ENCODE results near the gene TGFB1I1.

Gene TGFB1I1

DNA sequence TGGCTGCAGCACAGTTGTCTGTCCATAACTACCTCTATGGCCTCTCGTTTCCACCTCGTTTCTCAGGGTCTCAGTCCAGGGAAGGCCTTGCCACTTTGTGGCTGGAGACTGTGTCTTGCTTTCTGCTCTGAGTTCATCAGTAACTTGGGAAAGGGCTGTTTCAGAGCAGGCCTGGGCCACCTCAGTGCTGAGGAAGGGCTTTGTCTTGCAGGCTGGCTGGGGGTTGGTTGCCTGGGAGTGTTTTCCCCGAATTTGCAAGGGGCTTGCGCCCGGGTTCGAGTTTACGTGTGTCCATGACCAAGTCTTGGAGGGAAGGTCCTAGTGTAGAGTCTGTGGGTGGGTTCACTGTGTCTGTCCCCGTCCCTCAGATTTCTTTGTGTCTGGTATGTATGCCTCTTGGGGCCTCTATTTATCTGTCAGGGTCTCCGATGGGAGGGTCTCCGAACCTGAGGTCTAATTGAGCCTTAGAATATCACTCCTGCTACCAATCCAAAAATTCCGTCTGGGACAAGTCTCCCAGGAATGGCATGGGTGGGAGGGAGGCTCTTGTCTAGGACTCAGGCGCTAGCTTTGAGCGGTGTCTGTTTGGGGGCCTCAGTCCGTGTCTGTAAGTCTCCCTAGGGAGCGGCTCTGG is 594 bp upstream of the TGFB1I1 start:
- ATAC-seq (ENCODE audit: low read depth) = no peak
- H3K27me3 Mint-ChIP-seq = peaks cover 4% of the 10 kb centered on the region
- H3K4me1 Mint-ChIP-seq = peaks cover 27% of the 10 kb centered on the region
- no peak overlapping the region for H3K27ac Mint-ChIP-seq
- H3K4me3 Mint-ChIP-seq = peak overlapping the region; percentile 46
- H3K36me3 Mint-ChIP-seq = peaks cover 3% of the 10 kb centered on the region
- H3K9me3 Mint-ChIP-seq = no peaks in the 10 kb centered on the region
- no peak for DNase-seq (ENCODE audit: low spot score in 2 of 2)

DNA sequence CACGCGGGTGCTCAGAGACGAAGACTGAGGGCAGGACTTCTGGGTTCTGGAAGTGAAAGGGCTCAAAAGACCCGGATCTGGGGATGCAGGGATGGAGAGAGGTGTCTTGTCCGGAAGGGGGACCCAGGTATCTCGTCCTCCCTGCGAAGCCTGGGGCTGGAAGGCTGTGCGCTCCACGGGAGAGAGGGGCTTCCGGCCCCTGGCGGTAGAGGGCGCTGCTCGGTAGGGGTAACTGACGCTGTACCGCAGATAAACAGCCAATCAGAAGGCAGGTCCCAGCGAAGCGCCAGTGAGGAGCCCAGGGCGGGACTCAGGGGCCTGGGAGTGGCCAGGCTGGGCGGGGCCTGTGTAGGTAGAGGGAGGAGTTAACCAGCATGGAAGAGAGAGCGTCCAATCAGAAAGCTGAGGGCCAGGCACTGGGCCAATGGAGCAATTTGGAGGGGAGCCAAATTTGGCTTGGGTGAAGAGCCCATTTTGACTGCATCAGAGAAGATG is 804 bp downstream of the TGFB1I1 start:
- DNase-seq (ENCODE audit: low spot score in 2 of 2) (no peak), ATAC-seq (ENCODE audit: low read depth) (peak; percentile 17)
- Mint-ChIP-seq H3K4me3 (no peak overlapping the region), H3K27ac (no peak overlapping the region), H3K9me3 (no peaks in the 10 kb centered on the region), H3K36me3 (no peaks in the 10 kb centered on the region), H3K27me3 (peaks cover 7% of the 10 kb centered on the region), H3K4me1 (peaks cover 21% of the 10 kb centered on the region)

DNA sequence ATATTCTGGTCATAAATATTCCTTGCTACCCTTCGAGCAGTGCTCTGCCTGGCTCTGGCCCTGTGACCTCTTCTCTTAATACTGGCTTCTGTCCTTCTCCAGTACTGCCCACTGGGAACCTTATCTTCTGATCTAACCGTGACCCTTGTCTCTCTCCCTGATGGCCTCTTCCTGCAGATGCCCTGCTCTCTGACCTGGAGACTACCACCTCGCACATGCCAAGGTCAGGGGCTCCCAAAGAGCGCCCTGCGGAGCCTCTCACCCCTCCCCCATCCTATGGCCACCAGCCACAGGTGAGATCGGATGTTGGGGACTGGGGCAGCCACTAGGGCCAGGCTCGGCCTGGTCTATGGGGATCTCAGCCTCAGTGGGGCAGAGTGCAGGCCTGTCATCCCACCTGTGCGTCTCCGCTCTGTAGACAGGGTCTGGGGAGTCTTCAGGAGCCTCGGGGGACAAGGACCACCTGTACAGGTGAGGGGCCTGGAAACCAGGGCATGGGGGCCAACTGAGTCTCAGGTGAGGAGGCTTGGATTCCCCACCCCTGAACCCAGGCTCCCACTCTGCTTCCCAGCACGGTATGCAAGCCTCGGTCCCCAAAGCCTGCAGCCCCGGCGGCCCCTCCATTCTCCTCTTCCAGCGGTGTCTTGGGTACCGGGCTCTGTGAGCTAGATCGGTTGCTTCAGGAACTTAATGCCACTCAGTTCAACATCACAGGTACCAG is 1.5 kb downstream of the TGFB1I1 start:
- Mint-ChIP-seq H3K36me3 (no peaks in the 10 kb centered on the region), H3K9me3 (no peaks in the 10 kb centered on the region), H3K4me1 (peaks cover 20% of the 10 kb centered on the region), H3K4me3 (no peak overlapping the region), H3K27me3 (peaks cover 7% of the 10 kb centered on the region), H3K27ac (no peak overlapping the region)
- DNase-seq (ENCODE audit: low spot score in 2 of 2) (no peak), ATAC-seq (ENCODE audit: low read depth) (no peak)

DNA sequence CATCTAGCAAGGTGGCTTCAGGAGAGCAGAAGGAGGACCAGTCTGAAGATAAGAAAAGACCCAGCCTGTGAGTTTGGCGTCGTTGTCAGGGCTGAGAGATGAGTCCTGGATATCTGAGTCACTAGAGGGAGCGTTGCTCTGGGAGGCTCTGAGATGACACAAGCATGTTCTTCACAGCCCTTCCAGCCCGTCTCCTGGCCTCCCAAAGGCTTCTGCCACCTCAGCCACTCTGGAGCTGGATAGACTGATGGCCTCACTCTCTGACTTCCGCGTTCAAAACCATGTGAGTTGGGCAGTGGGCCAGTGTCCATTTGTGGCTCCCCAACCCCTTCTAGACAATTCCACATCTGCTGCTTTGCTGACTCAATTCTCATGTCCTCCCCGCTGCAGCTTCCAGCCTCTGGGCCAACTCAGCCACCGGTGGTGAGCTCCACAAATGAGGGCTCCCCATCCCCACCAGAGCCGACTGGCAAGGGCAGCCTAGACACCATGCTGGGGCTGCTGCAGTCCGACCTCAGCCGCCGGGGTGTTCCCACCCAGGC is 2.3 kb downstream of the TGFB1I1 start:
- Mint-ChIP-seq H3K27me3 (peaks cover 7% of the 10 kb centered on the region), H3K4me3 (no peak overlapping the region), H3K4me1 (peaks cover 20% of the 10 kb centered on the region), H3K36me3 (no peaks in the 10 kb centered on the region), H3K9me3 (no peaks in the 10 kb centered on the region), H3K27ac (no peak overlapping the region)
- DNase-seq (ENCODE audit: low spot score in 2 of 2) (no peak), ATAC-seq (ENCODE audit: low read depth) (no peak)

DNA sequence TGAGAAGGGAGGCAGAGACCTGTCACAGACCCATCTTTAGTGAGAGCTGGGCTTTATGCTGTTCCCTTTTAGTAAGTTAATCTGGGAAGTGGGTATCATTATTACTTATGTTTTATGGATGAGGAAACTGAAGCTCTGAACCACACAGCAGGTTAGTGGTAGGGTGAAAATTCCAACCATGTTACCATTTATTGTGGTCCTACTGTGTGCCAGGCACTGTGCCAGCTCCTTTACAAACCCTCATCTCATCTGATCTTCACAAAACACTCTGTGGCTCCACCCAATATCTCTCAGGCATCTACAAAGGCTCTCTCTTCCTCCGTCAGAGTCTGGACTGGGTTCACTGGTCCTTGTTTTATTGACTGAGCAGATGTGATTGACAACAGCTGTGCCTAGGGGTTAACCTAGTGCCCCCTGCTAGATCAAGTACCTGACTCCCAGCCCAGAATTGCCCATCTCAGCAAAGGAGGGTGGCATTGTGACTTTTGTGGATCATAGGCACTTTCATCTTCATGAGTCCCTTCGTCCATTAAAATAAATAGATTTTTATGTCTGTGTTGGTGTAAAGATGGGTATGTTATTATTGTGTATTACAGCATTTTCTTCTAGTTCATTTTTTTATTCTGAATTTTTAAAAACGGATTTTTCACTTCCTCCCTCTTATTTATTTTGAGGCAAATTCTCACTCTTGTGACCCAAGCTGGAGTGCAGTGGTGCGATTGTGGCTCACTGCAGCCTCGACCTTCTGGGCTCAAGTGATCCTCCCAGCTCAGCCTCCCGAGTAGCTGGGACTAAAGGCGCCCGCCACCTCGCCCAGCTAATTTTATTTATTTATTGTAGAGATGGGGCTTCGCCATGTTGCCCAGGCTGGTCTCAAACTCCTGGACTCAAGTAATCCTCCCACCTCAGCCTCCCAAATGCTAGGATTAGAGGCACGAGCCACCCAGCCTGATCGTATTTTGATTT is 3.1 kb downstream of the TGFB1I1 start:
- Mint-ChIP-seq H3K27me3 (peaks cover 8% of the 10 kb centered on the region), H3K36me3 (no peaks in the 10 kb centered on the region), H3K4me1 (peaks cover 20% of the 10 kb centered on the region), H3K4me3 (no peak overlapping the region), H3K9me3 (no peaks in the 10 kb centered on the region), H3K27ac (no peak overlapping the region)
- ATAC-seq (ENCODE audit: low read depth) (no peak), DNase-seq (ENCODE audit: low spot score in 2 of 2) (no peak)

DNA sequence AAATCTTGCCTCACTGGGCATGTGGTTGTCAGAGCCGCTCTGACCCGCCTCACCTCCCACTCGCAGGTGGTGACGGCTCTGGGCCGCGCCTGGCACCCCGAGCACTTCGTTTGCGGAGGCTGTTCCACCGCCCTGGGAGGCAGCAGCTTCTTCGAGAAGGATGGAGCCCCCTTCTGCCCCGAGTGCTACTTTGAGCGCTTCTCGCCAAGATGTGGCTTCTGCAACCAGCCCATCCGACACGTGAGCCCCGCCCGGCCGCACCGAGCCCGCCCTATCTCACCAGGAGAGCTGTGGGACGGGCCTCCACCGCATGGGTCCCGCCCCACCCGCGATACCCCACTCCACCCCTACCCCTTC is 4.0 kb downstream of the TGFB1I1 start:
- DNase-seq (ENCODE audit: low spot score in 2 of 2) (no peak), ATAC-seq (ENCODE audit: low read depth) (no peak)
- H3K27ac Mint-ChIP-seq = no peak overlapping the region
- peak overlapping the region; percentile 89 for H3K4me3 Mint-ChIP-seq
- no peaks in the 10 kb centered on the region for H3K9me3 Mint-ChIP-seq
- peaks cover 19% of the 10 kb centered on the region for H3K4me1 Mint-ChIP-seq
- peaks cover 11% of the 10 kb centered on the region for H3K27me3 Mint-ChIP-seq
- no peaks in the 10 kb centered on the region for H3K36me3 Mint-ChIP-seq

DNA sequence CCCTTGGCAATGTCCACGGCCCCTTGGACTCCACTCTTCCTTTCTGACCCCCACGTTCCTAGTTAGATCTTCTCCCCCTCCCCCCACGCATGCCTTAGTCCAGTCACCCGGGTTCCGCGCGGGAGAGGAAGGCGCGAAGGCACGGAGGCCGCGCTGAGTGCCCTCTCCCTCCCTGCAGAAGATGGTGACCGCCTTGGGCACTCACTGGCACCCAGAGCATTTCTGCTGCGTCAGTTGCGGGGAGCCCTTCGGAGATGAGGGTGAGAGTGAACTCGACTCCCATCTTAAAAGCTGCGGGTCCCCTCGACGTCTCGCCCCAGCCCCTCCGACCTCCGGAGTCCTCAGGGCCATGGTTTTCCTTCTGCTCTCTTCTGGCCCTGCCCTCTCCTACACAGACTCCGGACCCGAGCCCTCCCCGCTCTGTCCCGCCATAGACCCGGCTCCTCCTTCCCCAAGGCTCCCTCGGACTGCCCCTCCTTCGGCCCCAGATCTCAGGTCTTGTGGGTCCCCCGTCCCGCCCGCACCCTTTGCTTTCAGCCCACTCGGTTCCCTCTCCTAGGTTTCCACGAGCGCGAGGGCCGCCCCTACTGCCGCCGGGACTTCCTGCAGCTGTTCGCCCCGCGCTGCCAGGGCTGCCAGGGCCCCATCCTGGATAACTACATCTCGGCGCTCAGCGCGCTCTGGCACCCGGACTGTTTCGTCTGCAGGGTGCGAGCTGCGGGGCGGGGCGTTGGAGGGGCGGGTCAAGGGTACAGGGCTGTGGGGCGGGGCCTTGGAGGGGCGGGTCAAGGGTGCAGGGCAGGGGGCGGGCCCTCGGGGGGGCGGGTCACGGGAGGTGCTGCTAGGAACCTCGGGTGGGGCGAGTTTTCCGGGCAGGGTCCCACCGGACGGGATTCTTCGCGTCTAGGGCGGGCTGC is 4.6 kb downstream of the TGFB1I1 start:
- peaks cover 13% of the 10 kb centered on the region for H3K4me1 Mint-ChIP-seq
- H3K36me3 Mint-ChIP-seq = no peaks in the 10 kb centered on the region
- peak overlapping the region; percentile 89 for H3K4me3 Mint-ChIP-seq
- H3K27ac Mint-ChIP-seq = peak overlapping the region; percentile 12
- peaks cover 11% of the 10 kb centered on the region for H3K27me3 Mint-ChIP-seq
- no peaks in the 10 kb centered on the region for H3K9me3 Mint-ChIP-seq
- DNase-seq (ENCODE audit: low spot score in 2 of 2) (peak; percentile 44 to 55), ATAC-seq (ENCODE audit: low read depth) (peak; percentile 82)

DNA sequence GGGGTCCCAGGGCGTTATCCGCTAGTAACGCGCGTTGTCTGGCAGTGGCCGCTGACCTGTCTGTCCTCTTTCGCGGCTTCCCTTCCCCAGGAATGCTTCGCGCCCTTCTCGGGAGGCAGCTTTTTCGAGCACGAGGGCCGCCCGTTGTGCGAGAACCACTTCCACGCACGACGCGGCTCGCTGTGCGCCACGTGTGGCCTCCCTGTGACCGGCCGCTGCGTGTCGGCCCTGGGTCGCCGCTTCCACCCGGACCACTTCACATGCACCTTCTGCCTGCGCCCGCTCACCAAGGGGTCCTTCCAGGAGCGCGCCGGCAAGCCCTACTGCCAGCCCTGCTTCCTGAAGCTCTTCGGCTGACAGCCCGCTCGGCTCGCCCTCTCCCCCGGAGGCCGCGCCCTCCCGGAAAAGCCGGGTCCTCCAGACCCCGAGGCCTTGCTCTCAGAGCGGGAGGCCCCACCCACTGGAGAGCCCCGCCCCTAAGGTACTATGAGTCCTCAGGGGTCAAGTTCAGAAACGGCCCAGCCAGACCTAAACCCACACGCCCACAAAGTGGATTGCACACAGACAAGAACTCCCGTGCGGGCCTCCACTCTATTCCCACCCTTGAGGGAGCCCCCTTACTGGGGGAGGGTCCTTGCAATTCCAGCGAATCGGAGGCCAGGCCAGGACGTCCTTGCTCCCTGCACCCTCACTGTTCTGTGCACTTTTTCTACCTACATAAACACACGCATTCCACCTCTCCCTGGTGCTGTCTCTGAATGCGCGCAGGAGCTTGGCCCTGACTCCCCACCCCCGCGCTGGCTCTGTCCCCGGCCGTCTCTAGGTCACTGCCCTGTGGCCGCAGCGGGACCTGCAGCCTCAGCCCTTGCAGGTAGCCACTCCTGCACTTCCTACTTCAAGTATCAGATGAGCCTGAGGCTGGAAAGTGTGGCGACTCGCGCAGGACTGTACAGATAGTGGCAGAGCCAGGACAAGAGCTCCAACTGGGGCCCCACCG is 5.6 kb downstream of the TGFB1I1 start:
- H3K27ac Mint-ChIP-seq = no peak overlapping the region
- no peaks in the 10 kb centered on the region for H3K9me3 Mint-ChIP-seq
- peaks cover 10% of the 10 kb centered on the region for H3K4me1 Mint-ChIP-seq
- peaks cover 15% of the 10 kb centered on the region for H3K27me3 Mint-ChIP-seq
- DNase-seq (ENCODE audit: low spot score in 2 of 2) (peak in 1 of 2 donors; percentile 50), ATAC-seq (ENCODE audit: low read depth) (peak; percentile 31)
- H3K36me3 Mint-ChIP-seq = no peaks in the 10 kb centered on the region
- peak overlapping the region; percentile 57 for H3K4me3 Mint-ChIP-seq

DNA sequence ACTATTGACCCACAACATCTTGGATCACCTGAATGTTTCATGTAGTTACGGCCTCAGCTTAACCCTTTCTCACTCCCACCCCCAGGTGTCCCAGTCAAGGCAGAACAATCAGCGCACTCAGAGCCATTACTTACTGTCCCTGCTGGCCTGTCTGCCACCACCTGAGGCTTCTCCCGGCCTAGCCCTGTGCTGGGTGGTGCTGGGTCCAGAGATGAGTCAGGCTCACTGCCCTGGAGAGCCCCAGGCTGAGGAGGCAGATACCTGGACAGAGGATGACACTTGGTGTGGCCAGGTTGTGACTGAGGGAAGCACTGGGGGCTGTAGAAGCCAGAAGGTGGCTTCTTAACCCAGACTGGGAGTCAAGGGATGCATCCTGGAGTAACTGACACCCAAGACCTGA is 7.0 kb downstream of the TGFB1I1 start:
- Mint-ChIP-seq H3K36me3 (no peaks in the 10 kb centered on the region), H3K4me1 (peaks cover 10% of the 10 kb centered on the region), H3K27ac (no peak overlapping the region), H3K4me3 (no peak overlapping the region), H3K9me3 (no peaks in the 10 kb centered on the region), H3K27me3 (peaks cover 16% of the 10 kb centered on the region)
- DNase-seq (ENCODE audit: low spot score in 2 of 2) (no peak), ATAC-seq (ENCODE audit: low read depth) (no peak)

DNA sequence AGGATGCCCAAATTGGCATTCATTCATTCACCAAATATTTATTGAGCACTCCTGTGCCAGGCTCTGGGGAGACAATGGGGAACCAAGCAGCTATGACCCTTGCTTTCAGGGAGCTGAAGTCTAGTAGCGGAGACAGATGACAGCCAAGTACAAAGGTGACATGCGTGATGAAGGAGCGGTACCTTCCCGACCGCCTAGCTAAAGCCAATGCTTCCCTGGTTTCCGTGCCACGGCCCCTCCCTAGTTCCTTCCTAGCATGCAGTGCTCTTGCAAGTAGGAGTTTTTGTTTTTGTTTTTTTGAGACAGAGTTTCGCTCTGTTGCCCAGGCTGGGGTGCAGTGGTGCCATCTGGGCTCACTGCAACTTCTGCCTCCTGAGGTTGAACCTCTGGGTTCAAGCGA is 7.8 kb downstream of the TGFB1I1 start:
- ATAC-seq (ENCODE audit: low read depth) (no peak), DNase-seq (ENCODE audit: low spot score in 2 of 2) (no peak)
- Mint-ChIP-seq H3K27ac (no peak overlapping the region), H3K27me3 (peaks cover 16% of the 10 kb centered on the region), H3K36me3 (no peaks in the 10 kb centered on the region), H3K9me3 (no peaks in the 10 kb centered on the region), H3K4me3 (no peak overlapping the region), H3K4me1 (peaks cover 10% of the 10 kb centered on the region)

DNA sequence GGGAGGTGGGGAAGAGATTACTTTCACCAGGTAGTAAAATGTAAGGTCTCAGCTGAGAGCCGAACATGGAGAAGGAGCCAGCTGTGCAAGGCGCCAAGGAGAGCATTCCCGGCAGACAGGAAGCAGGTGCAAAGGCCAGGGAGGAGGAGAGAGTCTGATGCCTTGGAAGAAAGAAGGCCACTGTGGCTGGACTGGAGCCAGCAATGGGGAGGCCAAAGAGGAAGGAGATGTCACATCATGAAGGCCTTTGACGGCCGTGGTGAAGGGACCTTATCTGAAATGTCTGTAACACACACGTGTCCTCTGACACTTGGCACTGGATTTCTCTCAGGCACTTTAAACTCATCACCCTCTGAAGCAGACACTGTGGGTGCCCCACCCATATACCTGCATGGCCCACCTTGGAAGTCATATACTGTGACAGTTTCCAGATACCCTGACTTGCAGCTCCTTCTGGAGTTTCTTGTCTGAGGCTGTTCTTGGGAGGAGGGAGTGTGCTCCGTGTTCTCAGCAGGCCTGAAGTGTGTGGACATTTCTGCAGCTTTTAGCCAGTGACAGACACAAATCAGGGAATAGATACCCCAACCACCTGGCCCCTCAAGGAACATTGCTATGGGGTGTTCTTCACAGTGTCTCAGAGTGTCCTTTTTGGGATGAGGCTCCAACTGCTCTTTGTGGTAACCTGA is 9.0 kb downstream of the TGFB1I1 start:
- Mint-ChIP-seq H3K4me3 (no peak overlapping the region), H3K4me1 (peaks cover 12% of the 10 kb centered on the region), H3K27me3 (peaks cover 16% of the 10 kb centered on the region), H3K9me3 (no peaks in the 10 kb centered on the region), H3K36me3 (no peaks in the 10 kb centered on the region), H3K27ac (no peak overlapping the region)
- ATAC-seq (ENCODE audit: low read depth) = no peak
- no peak for DNase-seq (ENCODE audit: low spot score in 2 of 2)

DNA sequence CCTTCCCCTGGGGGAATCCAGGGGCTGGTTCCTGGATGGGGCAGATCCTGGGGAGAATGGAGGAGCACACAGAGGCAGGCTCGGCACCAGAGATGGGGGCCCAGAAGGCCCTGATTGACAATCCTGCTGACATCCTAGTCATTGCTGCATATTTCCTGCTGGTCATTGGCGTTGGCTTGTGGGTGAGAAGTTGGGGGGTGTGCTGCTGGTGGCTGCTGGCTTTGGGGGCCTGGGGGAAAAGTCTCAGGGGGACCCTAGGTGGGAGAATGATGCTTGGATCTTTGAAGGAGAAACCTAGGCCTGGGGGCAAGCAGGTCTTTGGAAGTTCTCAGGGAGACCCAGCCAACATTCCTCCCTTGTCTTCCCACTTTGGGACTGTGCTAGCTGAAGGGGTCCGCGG is 11.1 kb downstream of the TGFB1I1 start, which contains the start of gene SLC5A2:
SLC5A2 (plus strand) TSS at position 43 of the 400 bp plus-strand sequence; CDS start at position 57, 14 bp downstream.
- peaks cover 11% of the 10 kb centered on the region for H3K27me3 Mint-ChIP-seq
- H3K27ac Mint-ChIP-seq = no peak within 1 kb of the TSS
- H3K36me3 Mint-ChIP-seq = no peaks in the 10 kb centered on the region
- H3K4me1 Mint-ChIP-seq = peaks cover 4% of the 10 kb centered on the region
- H3K9me3 Mint-ChIP-seq = no peaks in the 10 kb centered on the region
- H3K4me3 Mint-ChIP-seq = no peak within 1 kb of the TSS
- no peak for ATAC-seq (ENCODE audit: low read depth)
- DNase-seq (ENCODE audit: low spot score in 2 of 2) = no peak
